GM19238 (cell line): ENCODE measurements around the gene PTPRG.

Experiments used
- DNase-seq: peaks from one replicate; pipeline ENCODE4 v3.0.0; 2011; ENCODE audit warnings: low spot score; ENCODE audit not compliant: insufficient read length

PTPRG gene

DNA sequence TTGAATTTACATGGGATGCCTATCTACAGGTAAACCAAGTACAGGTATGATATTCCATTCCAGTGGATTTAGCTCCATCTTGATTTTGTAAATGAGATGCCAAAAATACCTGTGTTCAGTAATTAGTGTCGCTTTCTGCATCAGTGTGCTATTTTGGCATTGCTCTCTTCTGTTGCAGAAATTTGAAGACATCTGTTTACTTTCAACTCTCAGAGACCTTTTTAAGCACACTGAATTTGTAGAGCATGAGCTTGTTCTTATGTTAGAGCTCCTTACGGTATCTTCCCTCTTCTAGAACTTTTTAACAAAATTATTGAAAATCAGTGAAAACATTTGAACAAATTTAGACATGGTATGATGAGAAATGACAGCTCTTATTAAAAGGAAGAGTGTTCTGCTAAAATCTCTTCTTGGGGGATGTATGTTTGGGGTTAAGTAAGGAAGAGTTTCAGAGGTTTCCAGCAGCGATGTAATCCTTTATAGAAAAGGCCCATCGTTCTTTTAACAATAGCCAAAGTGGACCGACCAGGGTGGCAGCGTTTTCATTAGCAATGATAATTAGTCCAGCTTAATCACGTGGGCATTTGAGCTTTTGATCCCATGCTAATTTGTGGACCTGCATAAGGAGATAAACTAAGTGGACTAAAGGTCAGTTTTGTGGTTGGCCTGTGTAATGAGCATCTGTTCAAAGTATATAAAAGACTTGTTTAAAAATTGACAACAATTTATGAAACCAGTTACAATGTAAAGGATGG lies 385.4 kb downstream of the PTPRG start:
- no peak for DNase-seq

- DNase-seq = no peak
Measured at GRCh38 chr3:61947456-61947855, 386.1 kb downstream of the PTPRG start.

GRCh38 chr3:61948699-61949305 lies 387.4 kb downstream of the PTPRG start:
- DNase-seq = no peak

DNA sequence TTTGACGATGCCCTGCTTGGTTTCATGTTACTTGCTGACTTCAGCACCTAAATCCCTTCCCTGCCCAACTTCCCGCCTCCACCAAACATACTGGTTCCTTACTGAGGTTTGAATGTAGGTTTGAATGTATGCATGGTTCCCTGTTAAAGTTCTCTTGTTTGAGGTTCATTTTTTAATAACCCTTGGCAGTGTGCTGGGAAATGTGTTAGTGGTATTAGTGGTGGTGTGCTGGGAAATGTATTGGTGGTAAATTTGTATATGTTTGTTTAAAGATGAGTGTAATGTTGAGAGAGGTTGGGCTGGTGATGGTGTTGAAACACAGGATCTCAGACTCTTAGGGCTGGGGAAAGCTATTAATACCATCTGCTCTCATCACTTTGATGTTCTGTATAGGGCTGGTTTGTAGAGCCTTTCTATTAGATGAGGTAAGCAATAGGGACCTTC lies 392.7 kb downstream of the PTPRG start:
- no peak for DNase-seq

- no peak for DNase-seq
Measured at GRCh38 chr3:61955483-61955882, 394.1 kb downstream of the PTPRG start.

DNA sequence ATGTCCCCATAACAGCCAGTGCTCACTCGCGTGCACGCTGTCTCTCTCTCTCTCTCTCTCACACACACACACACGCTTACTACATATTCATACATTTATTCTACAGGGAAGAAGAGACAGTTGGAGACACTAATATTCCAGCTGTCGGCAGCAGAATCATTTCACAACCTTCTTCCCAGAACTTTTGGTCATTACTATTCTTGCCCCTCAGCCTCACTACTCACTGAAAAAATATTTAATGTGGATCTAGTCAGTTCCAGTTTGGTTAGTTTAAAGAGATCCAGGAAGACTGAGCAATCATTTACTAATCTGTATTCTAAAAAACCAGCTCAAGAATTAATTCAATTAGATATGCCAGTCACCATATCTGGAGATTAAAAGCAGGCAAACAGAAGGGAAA lies 394.9 kb downstream of the PTPRG start:
- no peak for DNase-seq

- DNase-seq = no peak
Measured at GRCh38 chr3:61957259-61957658, 395.9 kb downstream of the PTPRG start.

DNA sequence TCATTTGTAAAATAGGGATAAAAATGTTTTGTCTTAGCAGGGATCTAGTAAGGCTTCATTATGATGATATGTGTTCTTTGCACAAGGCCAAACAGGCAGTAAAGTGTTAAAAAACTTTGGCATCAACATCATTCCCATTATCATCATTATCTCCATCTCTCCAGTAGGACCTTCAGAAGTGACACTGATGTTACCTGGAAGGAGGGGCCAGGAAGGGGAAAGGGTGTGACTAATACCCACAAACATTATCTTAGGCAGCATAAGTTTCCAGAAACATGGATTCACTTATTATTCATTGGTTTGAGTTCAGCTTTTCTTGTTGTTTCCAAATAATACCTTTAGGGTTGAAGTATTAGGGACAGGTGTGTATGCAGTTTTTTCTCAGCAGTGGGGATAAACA lies 399.6 kb downstream of the PTPRG start:
- no peak for DNase-seq

GRCh38 chr3:61961900-61962299 lies 400.5 kb downstream of the PTPRG start:
- DNase-seq = no peak

DNA sequence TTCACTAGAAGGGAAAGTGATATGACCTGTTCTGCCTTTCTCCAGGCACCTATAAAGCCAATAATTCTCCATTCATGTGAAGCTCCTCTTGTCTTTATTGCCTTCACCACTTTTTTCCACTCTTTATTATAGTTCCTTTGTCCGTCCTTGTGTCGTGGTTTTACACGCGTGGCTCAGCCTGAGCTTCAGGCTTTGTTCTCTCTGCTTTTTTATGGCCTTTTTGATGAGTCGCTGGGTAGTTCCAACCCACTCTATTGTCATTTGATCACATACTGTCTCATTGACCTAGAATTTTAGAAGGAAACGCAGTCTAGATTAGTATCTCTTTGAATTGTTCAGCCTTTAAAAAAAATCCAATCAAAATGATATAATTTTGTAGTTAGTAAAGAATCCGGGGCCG lies 403.2 kb downstream of the PTPRG start:
- DNase-seq = no peak

DNA sequence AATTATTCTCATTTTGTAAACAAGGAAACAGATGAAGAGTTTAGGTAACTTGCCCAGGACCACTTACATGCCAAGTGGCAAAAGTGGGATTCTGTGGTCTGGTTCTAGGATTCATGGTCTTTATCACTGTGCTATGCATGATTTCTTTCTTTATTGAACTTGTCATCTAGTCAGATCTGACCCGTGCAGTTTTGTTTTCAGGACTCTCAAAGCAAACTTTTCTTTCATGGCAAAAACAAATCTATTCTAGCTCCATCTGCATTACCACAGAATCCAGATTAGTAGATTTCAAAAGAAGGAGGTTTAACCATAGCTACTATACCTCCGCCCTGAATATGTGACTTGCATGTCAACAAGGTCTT lies 404.4 kb downstream of the PTPRG start:
- DNase-seq = no peak

DNA sequence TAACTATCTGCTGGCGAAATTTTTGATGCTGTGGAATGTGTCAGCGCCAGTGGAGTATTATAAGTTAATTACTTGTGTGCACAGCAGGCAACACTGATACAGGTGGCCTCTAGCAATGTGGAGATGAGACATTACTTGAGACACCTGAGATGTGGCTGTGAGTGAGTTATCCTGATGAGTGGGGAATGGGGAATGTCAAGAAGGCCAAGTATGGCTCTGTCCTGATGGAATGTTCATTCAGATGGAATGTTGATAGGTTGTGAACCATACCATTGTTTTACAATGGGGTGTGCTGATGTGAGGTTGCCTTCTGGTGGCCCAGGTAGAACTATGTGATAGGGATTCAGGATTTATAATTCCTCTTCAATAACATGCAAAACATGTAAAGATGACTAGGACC lies 404.8 kb downstream of the PTPRG start:
- no peak for DNase-seq

- no peak for DNase-seq
Measured at GRCh38 chr3:61967019-61967418, 405.6 kb downstream of the PTPRG start.

DNA sequence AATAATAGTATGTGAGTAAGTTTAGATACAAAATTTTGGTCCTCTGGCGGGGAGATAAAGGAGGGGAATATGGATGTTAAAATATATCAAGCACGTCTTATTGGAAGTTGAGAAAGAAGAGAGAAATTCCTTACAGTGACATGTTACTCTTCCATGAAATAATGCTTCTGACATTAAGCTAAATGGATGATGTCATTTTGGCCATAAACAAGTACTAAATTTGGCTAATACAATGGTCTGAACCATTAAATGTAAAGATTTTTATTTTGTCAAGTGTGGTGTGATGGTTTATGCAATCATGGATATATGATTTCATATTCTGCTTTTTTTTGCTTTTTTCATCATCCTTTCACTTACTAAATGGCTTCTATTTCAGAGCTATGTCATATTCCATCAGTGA lies 406.6 kb downstream of the PTPRG start:
- no peak for DNase-seq

DNA sequence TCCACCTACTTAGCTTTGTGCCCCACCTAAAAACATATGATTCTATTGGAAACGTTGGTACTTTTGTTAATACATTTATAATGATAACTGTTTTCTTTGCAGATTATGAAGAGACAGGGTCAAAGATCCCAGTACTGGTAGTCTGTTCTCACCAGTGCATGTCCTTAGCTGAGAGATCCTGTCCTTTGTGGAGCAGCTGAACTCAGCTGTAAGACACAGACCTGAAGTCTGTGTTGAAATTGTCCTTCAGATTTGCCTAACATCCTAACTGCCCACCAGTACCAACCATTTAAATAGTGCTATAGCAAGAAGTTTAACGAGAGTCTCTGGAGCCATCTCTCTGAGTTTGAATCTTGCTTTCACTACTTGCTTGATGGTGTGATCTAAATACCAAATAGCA lies 413.3 kb downstream of the PTPRG start:
- no peak for DNase-seq

- DNase-seq = no peak
Measured at GRCh38 chr3:61975199-61975598, 413.8 kb downstream of the PTPRG start.

DNA sequence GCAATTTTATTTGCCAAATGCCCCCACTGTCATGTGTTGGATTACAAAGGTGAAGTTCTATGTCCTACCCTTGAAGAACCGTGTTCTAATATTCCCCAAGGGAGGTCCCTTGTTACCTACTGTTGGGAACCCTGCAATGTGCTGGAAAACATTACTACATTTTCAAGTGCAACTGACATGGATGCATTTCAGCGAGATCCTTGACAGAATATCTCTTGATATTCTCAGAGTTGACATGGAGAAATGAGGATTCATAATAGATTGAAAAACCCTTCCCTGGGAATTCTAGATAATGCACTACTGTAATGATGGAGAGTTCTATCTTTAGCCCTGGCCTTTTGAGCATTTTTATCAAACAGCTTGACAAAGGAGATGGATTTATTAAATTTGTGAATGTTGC lies 414.6 kb downstream of the PTPRG start:
- no peak for DNase-seq

DNA sequence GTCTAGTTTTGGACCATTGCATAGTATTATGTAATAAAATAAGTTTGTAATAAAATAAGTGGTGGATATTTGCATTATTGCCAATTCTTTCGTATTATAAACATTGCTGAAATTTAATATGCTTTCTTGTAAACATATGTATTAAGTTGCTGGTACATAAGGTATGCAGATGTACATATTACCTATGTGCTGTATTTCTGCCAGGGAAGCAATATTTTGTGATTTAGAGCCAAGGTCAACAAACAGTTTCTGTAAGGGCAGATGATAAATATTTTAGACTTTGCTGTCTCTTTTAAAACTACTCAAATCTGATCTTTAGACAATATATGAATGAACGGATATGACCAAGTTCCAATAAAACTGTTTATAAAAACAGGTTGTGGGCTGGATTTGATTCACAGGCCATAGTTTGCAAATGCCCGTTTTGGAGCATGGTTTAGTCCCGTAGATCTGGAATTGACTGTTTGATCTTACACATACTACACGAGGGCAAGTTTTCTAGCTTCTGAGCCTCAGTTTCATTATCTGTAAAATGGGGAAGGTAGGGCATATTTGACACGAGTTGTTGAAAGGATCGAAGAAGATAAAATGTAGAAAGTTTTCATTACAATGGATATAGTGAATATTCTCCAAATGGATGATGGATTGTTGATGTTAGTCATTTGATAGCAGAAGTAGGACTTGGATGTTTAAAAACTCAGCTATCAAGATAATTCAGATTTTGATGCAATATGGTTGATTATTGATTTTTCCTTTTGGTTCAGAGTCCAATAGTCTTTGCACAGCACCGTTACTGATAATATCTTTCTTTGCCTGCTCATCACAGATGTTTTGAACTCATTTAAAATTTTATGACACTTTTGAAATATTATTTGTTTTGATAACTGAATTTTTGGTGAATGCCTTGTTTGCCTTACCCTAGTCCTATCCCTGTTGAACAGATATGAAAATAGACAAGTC lies 417.4 kb downstream of the PTPRG start:
- no peak for DNase-seq

- DNase-seq = no peak
Measured at GRCh38 chr3:61979638-61980037, 418.3 kb downstream of the PTPRG start.

GRCh38 chr3:61980041-61980440 lies 418.7 kb downstream of the PTPRG start:
- DNase-seq = no peak

DNA sequence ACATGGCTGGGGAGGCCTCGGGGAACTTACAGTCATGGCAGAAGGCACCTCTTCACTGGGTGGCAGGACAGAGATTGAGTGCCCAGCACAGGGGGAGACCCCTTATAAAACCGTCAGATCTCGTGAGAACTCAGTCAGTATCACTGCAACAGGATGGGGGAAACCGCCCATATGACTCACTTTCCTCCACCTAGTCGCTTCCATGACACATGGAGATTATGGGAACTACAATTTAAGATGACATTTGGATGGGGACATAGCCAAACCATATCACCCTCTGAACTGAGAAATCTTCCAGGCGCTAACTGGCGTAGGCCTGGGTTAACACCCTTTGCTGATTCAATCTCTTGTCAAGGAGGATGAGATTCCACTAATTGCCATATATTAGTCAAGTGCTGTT lies 419.7 kb downstream of the PTPRG start:
- no peak for DNase-seq

- no peak for DNase-seq
Measured at GRCh38 chr3:61983479-61983878, 422.1 kb downstream of the PTPRG start.
